HG02885 (cell line): ENCODE measurements around the gene TNK2.
"Not testable (repeated sequence)": the region's sequence is repeated elsewhere in the genome, so short reads cannot be mapped to it uniquely, and the experiment has no call there.

ENCODE experiments used
- ATAC-seq: cut with Tn5 transposase; IDR thresholded peaks from one replicate; pipeline ENCODE4 v1.9.1; 2021; ENCODE audit warnings: mild to moderate bottlenecking; ENCODE audit not compliant: unreplicated experiment, poor library complexity

TNK2 gene

DNA sequence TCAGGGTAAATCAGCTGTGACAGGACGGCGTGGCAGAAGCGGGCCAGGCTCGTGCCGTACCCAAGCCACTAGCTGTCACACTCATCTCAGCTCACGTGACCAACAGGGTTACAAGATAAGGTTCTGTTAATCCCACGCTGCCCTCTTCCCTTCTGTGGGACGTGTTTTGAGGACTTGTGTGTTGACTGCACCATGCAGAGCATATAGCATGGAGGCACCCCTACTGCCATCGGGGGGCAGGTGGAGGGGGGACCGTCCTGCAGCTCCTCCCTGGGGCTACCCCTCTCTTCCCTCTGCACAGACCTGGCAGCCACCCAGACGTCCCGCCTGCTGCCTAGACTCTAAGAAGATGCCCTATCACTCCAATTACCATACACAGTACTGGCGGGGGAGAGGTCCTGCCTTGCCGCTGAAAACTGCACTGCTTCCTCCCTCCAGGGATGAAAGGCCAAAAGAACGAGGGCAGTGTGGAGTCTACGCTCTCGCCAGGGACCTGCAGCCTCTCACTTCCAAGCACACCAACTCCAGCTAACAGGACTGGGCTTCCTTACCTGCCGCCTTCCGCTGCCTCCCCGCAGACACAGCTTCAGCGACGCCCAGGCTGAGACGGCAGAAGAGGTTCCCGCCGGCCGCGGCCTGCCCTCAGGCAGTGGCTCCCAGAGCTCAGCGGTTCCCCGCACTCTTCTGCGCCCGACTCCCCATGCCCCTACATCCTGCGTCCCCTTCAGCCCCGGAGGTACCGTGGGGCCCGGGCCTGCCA, at the start of gene TNK2:
Gene TNK2, minus strand, starts transcription at position 618 of the 760 bp plus-strand sequence. CDS start 19,963 bp downstream, outside the sequence.
- peak; percentile 2 for ATAC-seq

- ATAC-seq, result no peak
Measured at GRCh38 chr3:195956577-195956976, 48.2 kb upstream of the TNK2 start.

DNA sequence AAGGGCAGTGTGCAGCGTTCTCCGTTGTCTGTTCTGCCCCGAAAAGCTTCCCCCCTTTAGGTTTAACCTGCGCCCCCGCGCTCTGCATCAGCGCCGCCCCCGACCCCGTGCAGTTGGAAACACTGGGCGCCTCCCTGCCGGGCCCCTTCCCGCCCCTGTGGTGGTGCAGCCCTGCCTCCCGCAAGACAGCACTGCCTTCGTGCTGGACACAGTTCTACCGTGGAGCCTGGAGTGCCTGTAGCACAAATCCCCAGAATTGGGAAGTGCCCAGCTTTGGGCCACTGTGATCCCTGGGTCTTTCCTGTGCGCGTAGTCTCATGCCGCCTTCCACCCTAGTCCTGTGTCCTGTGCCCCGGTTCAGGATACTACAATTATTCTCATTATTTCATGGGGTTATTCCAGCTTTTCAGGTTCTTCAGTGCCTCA, 47.1 kb upstream of the TNK2 start:
- not testable (repeated sequence) for ATAC-seq

DNA sequence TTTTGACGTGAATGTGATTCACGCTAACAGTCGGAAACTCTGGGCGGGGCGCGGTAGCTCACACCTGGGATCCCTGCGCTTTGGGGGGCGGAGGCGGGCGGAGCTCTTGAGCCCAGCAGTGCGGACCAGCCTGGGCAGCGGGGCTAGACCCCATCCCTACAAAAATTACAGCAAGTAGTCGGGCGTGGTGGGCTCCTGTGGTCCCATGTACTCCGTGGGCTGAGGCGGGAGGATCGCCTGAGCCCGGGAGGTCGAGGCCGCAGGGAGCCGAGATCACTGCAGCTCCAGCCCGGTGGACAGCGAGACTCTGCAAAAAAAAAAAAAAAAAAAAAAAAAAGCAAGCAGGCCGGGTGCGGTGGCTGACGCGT, 46.4 kb upstream of the TNK2 start:
- peak; percentile 38 for ATAC-seq

- ATAC-seq, result peak; percentile 98
Measured at GRCh38 chr3:195954052-195954751, 45.9 kb upstream of the TNK2 start.

DNA sequence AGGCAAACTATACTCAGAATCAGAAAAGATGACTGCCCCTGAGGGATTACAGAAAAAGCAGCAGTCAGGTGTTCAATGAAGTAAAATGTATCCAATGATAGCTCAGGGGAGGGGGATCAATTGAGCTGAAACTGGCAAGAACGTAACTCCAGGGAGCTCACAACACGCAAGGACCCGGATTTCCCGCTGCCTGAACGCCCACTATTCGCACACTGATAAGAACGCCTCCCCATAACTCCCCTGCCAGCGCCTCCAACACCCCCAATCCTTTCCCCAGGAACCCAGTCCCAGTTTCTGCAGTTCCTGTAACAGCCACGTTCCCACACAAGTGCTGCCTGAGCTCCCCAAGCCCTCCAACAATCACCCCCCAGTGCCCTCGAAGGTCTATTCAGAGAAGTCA, 44.2 kb upstream of the TNK2 start:
- ATAC-seq, result not testable (repeated sequence)

GRCh38 chr3:195951443-195952177, 43.3 kb upstream of the TNK2 start:
- not testable (repeated sequence) for ATAC-seq

DNA sequence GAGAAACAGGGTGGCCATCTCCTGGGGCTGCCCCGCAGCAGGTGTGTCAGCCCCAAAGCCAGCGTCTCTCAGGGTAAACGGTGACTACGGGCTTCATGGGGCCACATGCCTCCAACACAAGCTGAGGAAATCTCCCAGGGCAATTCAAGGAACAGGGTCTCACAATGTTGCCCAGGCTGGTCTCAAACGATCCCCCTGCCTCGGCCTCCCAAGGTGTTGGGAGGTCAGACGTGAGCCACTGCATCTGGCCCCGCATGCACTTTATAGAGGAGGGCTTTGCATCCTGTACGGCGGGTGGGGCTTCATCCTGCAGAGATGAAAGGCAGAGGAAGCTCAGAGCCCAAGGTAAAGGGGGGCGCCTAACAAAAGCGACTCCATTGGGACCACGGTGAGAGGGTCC, 42.4 kb upstream of the TNK2 start:
- ATAC-seq, result not testable (repeated sequence)

DNA sequence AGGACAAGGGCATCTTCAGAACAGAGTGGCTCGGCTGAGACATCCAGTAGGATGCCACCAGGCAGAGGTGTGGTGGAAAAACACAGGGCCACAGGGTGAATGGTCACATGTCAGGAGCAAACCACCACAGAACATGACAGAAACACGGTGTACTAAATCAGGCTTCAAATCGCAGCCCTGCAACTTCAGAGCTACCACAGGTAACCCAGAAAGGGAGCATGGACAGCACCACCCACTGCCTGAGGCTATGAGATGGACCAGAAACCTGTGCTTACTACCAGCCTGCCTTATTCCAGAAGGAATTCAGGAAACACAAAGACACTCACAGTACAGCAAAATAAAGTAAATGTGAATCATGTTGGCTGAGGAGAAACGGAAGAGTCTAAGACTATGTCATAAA, 41.8 kb upstream of the TNK2 start:
- not testable (repeated sequence) for ATAC-seq

DNA sequence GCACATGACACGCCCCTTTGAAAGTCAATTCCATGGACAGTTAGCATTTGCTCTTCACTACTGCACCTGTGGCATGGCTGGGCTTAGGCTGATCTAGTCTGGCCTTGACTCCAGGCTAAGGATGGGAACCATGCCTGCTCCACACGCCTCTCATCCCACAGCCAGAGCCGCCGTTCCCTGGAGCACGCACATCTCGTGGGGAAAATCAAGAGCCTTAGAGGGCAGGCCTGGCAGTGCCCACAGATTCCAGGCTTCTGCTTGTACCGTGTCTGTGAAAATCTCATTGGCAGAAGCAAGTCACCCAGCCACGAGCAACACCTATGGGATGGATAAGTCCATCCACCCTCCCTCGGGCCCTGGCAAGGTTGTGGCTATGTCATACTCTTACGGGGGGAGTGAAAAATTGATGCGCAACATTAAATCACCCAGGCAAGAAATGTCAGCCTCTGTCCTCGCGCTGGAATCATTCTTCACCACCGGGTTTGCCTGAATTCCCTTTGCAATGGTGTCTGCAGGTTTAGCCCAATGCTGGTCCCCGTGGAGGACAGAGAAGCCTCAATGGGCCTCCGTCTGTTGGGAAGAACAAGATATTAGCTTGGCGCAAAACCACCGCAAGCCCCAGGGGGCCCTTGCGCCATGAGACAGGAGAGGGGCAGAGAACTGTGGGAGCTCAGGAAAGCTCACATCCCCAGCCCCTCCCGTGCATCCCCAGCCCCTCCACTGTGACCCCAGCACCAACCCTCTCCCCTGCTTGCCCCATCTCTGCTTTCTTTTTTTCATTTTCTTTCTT, 38.8 kb upstream of the TNK2 start:
- ATAC-seq, result not testable (repeated sequence)

GRCh38 chr3:195941265-195941815, 33.0 kb upstream of the TNK2 start:
- ATAC-seq, result not testable (repeated sequence)

- not testable (repeated sequence) for ATAC-seq
Measured at GRCh38 chr3:195940806-195941205, 32.5 kb upstream of the TNK2 start.

DNA sequence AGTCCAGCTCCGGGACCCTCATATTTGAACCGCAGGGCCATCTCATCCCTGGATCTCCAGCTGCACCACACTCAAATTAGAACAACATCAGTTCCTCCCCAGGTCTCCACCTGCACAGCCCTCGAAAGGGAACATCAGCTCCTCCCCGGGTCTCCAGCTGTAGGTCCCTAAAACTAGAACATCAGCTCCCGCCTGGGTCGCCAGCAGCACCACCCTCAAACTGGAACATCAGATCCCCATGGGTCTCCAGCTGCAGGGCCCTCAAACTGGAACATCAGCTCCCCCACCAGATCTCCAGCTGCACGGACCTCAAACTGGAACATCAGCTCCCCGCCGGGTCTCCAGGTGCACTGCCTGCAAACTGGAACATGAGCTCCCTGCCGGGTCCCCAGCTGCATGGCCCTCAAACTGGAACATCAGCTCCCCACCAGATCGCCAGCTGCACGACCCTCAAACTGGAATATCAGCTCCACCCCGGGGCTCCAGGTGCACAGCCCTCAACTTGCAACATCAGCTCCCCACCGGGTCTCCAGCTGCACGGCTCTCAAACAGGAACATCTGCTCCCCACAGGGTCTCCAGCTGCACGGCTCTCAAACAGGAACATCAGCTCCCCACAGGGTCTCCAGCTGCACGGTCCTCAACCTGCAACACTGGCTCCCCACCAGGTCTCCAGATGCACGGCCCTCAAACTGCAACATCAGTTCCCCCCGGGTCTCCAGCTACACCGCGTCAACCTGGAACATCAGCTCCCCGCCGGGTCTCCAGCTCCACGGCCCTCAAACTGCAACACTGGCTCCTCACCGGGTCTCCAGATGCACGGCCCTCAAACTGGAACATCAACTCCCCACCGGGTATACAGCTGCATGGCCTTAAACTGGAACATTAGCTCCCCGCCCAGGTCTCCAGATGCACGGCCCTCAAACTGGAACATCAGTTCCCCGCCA, 31.4 kb upstream of the TNK2 start:
- not testable (repeated sequence) for ATAC-seq

DNA sequence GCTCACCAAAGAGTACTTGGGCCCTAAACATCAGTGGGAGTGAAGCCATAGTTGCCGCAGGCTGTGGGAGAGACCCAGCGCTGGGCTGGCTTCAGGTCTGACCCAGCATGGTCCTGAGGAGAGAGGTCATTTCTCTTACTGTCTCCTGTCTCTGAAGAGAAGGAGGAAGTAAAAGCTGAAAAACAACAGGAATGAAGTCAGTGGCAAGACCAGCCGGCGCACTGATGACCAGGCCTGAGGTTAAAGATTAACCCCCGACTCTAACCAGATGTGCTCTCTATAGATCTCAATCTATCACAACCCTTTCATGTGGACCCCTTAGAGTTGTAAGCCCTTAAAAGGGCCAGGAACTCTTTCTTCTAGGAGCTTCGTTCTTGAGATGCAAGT, 24.7 kb upstream of the TNK2 start:
- not testable (repeated sequence) for ATAC-seq

DNA sequence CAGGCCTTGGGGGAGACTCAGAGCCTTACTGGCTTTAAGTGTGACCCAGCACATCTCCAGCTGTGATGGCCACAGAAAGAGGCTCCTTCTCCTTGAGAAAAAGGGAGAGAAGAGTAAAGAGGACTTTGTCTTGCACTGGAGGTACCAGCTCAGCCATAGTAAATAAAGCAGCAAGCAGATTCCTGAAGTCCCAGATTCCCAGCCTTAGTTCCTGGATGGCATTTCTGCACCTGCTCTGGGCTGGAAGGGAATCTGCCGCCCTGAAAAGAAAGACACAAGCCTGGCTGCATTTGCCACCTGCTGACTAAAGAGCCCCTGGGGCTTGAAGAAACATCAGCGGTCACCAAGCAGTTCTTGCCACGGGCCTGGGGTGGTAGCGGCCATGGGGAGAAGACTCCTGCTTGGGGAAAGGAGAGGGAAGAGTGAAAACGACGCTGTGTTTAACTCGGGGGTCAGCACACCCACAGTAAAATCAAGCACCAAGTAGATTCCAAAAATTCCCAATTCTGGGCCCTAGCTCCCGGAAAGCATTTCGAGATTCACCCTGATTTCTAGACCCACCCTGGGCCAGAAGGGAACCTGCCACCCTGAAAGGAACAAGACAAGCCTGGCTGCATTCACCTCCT, 24.2 kb upstream of the TNK2 start:
- ATAC-seq, result no peak

- no peak for ATAC-seq
Measured at GRCh38 chr3:195931582-195932273, 23.4 kb upstream of the TNK2 start.

DNA sequence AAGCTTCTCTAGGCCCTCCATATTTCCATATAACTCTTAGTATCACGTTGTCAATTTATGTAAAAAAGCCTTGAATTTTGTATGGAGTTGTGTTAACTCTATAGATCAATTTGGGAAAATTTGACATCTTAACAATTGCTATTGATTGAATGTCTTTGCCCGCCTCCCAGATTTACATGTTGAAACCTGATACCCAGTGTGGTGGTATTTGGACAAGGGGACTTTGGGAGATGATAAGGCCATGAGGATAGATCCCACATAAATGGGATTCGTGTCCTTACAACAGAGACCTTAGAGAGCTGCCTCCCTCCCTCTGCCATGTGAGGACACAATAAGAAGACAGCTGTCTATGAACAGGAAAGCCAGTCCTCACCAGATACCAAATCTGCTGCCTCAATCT, 21.1 kb upstream of the TNK2 start:
- ATAC-seq, result no peak

DNA sequence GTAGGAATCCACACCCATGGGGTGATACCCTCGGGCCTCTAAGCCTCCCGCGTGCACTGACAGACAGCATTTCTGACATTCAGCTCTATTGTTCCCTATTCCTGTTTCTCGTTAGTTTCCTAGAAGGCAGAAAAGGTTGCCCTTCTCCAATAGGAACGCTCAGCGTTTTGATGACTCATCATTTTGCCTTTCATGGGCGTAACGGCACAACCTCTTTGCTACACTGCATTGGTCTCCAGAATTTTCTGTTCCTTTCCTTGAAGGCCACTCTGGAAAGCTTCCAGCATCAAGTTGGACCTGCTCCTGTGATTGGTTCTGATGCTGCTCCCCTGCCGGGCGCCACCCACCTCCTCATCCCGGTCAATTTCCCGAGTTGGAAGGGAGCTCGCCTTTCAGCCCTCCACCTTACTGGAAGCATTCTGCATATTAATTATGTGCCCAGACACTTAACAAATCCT, 13.0 kb upstream of the TNK2 start:
- ATAC-seq, result no peak
